Right kidney (tissue), 9 donors: ENCODE measurements around the gene HSDL1.

Experiments
- DNase-seq: peaks from one replicate; pipeline ENCODE4 v3.0.0-alpha.2; 2016
- long read RNA-seq, 8 donors: transcript quantifications; one replicate each; lab custom pipeline, GENCODE V29; 2026

HSDL1 gene
- long read RNA-seq, donor 1, transcript HSDL1-208 (1 exons, 3,059 nt) = major isoform, 15 of 26 reads
- long read RNA-seq, donor 1, transcript HSDL1-201 (6 exons, 3,519 nt) = minor isoform, 7 of 26 reads
- long read RNA-seq, donor 1, partial matches to known transcripts = 0 of 26 reads
- long read RNA-seq, donor 1, other reads (novel, unspliced or antisense) = 0 of 26 reads
- long read RNA-seq, donor 2, transcript HSDL1-208 (1 exons, 3,059 nt) = major isoform, 8 of 13 reads
- long read RNA-seq, donor 2, transcript HSDL1-201 (6 exons, 3,519 nt) = minor isoform, 5 of 13 reads
- long read RNA-seq, donor 2, partial matches to known transcripts = 0 of 13 reads
- long read RNA-seq, donor 2, other reads (novel, unspliced or antisense) = 0 of 13 reads
- long read RNA-seq, donor 3, transcript HSDL1-208 (1 exons, 3,059 nt) = major isoform, 10 of 15 reads
- long read RNA-seq, donor 3, partial matches to known transcripts = 0 of 15 reads
- long read RNA-seq, donor 3, other reads (novel, unspliced or antisense) = 0 of 15 reads
- long read RNA-seq, donor 4, transcript HSDL1-201 (6 exons, 3,519 nt) = major isoform, 8 of 19 reads
- long read RNA-seq, donor 4, transcript HSDL1-208 (1 exons, 3,059 nt) = major isoform, 8 of 19 reads
- long read RNA-seq, donor 4, partial matches to known transcripts = 0 of 19 reads
- long read RNA-seq, donor 4, other reads (novel, unspliced or antisense) = 0 of 19 reads
- long read RNA-seq, donor 5, transcript HSDL1-201 (6 exons, 3,519 nt) = minor isoform, 6 of 25 reads
- long read RNA-seq, donor 5, transcript HSDL1-208 (1 exons, 3,059 nt) = major isoform, 19 of 25 reads
- long read RNA-seq, donor 5, partial matches to known transcripts = 0 of 25 reads
- long read RNA-seq, donor 5, other reads (novel, unspliced or antisense) = 0 of 25 reads
- long read RNA-seq, donor 6, transcript HSDL1-201 (6 exons, 3,519 nt) = minor isoform, 12 of 32 reads
- long read RNA-seq, donor 6, transcript HSDL1-208 (1 exons, 3,059 nt) = major isoform, 18 of 32 reads
- long read RNA-seq, donor 6, partial matches to known transcripts = 0 of 32 reads
- long read RNA-seq, donor 6, other reads (novel, unspliced or antisense) = 0 of 32 reads
- long read RNA-seq, donor 7 = 0 reads
- long read RNA-seq, donor 8, transcript HSDL1-208 (1 exons, 3,059 nt) = major isoform, 7 of 11 reads
- long read RNA-seq, donor 8, partial matches to known transcripts = 0 of 11 reads
- long read RNA-seq, donor 8, other reads (novel, unspliced or antisense) = 0 of 11 reads

DNA sequence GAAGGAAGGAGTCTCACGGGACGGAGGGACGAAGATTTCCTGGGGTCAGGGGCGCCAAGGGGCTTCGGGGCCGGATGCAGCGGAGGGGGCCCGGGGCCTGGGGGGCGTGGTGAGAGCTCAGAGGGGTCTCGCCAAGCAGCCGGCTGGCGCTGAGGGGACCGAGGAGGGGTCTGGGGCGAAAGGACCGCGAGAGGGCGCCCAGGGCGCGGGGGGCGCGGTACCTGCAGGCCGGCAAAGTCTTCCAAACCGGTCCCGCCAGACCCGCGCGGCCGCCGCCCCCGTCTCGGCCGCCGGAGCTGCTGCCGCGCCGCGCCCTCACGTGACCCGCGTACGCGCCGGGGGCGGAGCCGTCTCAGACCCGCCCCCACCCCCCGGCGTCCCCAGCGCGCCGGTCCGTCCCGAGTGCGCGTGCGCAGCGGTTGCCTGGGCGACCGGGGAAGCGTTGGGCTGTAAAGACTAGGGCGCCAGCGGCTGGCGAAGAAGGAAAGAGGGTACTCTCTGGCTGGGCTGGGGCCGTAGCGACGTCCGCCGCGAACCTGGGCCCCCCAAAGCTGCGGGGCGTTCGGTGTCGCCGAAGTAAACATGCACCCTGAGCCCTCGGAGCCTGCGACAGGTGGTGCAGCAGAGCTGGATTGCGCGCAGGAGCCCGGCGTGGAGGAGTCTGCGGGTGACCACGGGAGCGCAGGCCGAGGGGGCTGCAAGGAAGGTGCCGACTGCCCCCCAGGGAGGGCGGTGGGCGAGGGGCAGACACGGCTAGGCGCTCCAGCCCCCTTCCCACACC lies at the start of gene HSDL1, which contains the start of gene DNAAF1:
HSDL1 (minus strand) TSS at position 319 of the 781 bp plus-strand sequence. CDS start 13,856 bp downstream, outside the sequence.
DNAAF1 (plus strand) TSS at position 450 of the 781 bp plus-strand sequence; CDS start at position 583, 133 bp downstream.
- peak; percentile 92 for DNase-seq

DNA sequence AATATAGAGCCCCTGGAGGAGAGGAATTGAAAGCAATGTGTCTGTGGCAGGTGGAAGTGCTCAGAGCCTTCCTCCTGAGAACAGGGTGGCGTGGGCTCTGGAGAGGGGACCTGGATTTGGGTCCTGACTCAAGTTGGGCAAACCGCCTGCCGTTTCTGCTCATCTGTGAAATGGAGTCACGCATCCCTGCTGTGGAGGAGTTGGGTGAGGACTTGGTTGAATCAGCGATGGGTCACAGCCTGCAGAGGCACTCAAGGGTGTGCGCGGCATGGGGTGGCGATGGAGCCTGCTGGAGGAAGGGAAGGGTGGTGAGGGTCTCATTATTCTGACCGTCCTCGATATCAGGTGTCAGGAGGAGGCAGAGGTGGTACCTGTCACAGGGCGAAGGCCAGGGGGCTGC lies 49.0 kb upstream of the HSDL1 start:
- DNase-seq = no peak

DNA sequence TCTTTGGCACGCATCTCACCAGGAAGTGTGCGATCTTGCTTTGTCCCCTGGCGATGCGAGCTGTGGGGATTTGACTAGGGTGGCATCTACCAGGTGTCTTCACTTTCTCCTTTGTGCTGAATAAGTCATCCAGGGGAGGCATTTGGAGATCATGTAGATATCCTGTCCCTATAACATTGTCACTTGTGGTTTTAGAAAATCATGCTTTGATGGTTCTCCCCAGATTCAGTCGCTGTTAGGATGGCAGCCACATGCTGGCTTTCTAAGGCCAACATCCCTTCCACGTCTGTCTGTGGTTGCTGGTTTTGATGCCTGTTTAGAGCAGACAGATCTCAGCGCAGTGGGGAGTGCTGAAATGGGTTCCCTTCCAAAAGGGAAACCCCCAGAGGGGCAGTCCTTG lies 48.5 kb upstream of the HSDL1 start:
- no peak for DNase-seq

DNA sequence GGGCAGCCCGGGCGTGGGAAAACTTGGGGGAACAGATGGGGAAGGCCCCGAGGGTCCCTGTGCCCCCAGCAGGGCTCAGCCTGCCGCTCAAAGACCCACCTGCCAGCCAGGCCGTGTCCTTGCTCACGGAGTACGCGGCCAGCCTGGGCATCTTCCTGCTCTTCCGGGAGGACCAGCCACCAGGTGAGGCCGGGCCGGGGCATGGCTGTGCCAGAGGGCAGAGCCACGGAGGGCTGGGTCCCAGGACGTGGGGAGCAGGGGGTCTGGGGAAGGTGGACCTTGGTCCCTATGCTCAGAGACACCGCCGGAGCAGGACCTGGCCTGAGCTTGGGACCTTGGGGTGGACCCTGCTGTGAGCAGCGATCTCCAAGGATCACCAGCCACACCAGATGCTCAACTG lies 46.5 kb upstream of the HSDL1 start:
- no peak for DNase-seq

DNA sequence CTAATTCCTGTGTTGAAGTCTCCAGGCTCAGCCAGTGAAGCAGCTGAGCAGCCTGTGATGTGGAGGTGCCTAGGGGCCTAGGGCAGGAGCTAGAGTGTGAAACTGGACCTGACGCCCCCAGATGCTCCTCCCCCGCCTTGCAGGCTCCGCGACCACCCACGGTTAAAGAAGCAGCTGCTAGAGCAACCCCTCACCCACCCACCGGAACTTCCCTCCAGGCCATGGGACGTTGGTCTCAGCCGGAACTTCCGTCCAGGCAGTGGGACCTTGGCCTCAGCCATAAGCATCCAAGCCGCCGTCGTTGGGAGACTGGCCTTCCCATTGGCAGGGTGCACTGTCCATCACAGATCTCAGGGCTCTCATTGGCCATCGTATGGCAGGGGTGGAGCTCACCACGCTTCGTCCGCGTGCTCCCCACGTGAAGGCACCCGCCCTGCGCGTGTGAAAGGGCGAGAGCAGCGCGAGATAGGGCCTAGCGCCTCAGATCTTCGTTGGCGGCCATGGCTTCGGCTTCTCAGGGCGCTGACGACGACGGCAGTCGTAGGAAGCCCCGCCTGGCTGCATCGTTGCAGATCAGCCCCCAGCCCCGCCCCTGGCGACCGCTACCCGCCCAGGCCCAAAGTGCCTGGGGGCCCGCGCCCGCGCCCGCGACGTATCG lies 45.9 kb upstream of the HSDL1 start, which contains the start of gene ADAD2:
ADAD2 (plus strand) TSS at position 427 of the 658 bp plus-strand sequence; CDS start at position 501, 74 bp downstream.
- DNase-seq = no peak

DNA sequence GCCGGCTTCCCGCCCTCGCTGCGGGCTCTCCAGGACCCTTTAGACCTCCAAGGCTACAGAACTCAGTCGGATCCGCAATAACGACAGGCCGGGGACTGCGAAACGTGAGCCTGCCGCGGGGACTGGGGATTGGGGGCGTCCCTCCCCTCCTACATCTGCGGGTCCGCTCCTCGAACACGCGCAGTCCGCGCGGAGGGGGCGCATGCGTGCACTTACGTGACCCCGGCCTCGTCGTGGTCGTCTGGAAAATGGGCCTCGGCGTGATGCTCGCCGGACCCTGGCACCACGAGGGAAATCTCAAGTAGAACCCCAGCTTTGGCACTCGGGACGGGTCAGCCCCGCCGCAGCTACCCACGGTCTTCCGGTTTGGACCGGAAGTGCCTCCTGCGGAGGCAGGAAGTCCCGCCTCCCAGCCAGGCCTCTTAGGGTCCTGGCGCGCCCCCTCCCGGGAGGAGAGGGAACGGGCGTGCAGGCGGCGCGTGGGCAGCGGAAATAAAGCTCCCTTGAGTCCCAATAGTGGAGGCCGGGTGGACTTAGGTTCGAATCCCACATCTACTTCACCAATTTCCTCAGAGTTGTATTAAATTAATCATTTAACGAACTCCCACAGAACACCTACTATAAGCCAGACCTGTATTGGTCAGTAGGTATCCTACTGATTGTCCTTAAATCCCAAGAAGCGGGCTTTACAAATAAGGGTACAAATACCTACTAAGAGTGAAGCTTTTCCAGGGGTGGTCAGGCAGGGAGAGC lies 41.9 kb upstream of the HSDL1 start, which contains the start of gene TAF1C:
TAF1C (minus strand) TSS at position 373 of the 753 bp plus-strand sequence. CDS start 2,069 bp downstream, outside the sequence.
- DNase-seq = peak; percentile 89

DNA sequence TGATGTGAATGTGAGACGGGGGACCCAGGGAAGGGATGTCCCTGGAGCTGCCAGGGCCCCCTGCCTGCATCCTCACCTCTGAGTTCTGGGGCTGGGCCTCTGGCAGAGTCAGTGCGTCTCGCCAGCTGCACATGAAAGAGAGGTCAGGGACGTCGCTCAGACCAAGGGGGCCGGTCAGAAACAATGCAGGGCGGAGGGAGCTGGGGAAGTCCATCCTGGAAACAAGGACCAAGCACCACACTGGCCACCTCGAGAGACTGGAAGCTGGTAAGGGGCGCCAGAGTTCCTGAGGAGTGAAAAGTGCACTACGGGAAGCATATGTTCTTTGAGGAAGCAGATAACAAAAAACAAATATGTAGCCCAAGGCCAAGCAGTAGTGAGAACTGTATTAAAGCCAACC lies 39.8 kb upstream of the HSDL1 start:
- DNase-seq = no peak

DNA sequence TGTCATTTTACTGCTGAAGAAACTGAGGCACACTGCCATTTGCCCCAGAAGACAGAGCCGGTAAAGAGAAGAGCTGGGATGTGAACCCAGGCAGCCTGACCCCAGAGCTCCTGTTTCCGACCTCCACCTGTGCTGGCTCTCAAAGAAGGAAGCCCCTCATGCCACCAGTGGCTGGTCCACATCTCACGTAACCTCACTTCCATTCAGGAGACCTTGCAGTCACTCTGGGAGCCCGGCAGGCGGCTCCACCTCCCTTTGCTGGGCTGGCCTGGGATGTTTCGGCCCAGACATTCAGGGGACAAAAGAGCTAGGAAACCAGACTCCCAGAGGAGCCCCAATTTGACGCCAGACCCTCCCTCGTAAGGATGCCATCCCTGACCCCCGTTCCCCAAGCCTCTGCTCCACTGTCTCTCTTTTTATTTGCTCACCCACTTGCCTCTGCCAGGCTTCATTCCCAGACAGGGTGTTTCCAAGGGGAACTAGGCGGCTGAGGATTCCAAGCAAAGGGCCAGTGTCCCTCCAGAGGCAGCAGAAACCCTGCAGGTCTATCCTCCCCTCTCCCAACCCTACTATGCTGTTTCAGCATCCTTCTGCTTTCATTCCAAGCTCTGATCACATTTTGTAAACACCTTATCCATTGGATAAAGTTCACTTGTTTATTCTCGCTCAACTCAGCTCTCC lies 39.1 kb upstream of the HSDL1 start:
- no peak for DNase-seq

DNA sequence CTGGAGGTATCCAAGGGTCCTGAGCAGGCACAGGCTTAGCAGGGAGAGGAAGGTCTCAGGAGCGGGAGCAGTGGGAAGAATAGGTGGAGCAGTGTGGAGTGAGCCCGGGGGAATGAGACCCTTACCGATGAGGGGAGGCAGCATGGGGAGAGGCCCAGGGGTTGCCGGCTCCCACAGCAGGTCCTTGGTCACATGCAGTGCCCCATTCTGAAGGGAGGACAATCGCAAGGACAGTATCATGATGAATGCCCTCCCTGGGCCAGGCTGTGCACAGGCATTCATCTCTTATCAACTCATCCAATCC lies 38.5 kb upstream of the HSDL1 start:
- no peak for DNase-seq

DNA sequence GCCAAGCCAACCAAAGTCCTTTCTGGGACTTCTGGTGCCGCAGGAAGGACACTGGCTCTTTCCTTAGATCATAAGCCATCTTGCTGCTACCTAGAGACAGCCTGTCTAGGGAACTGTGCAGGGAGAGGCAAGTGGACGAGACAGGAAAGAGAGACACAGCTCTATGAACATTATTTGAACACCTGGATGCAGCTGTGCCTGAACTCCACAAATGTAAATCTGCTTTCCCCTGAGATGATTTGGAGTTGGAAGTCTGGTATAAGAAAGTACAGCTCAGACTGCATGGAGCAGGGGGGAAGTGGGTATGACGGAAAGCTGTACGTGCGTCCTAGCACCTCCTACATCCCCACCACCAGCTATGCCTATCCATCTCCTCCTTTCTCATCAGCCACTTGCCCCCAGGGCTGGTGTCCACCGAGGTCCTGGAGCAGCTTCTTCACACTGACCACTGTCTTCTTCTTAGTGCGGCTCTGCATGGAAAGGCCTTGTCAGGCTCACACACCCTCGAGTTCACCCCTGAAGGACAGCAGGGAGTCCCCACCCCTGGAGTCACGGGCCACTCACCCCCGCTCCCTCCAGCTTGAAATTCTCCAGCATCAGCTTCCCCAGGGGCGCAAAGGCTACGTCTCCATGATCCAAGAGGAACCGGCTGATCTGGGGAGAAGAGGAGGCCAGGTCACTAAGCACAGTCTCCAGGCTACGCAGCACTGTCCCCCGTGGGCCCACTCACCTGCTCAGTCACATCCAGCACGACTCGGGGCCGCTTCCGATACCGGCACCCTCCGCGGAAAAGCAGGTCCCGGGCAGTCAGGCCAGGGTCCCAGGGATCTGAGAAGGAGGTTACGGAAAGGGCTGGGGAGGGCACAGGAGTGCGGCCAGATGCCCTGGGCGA lies 37.9 kb upstream of the HSDL1 start:
- no peak for DNase-seq

DNA sequence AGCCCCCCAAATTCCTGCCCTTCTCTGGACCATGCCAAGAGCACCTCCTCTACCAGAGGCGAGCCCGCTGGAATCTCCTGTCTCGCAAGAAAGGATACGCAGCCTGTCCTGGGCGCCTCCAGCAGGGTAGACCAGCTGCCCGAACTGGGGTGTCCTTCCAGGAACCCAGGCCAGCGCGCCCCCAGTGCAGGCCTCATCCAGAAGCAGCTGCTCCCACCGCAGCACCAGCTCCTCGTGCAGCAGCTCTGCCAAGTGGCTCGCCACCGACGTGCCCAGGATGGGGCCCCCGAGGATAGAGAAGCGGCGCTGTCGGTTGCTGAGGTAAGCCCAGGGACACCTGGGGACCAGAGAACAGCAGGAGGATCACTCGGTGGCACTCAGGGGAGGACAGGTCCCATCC lies 37.1 kb upstream of the HSDL1 start:
- no peak for DNase-seq

DNA sequence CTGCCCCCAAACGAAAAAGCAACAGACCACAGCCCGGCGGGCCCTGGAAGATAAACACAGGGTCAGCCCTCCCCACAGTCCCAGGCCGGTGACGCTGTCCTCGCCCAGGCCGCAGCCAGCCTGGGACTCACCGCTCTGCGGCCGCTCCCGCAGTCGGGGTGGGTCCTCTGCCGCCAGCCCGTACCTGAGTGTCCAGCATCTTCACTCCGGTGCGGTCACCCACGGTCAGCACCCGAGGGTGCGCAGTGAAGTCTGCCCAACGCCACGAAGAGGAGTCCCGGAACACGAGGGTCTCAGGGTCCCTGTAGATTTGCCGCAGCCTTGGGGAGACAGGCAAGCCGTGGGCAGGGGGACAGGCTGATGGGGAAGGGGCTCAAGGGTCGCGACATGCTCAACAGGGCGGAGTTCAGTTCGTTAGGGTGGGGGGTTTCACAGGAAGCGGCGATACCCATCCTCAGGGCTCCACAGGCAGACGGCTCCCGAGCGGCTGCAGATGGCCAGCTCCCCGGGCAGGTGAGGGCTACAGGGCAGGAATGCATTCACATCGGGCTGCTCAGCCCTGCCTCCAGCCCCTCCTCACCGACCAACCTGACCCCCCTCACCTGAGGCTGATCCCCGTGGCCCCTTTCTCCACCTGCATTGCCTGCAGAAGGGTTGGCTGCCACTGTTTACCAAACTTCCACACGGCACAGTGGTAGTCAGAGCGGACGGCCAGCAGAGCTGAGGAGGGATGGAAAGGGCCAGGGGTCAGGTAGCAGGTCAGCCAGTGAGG lies 36.4 kb upstream of the HSDL1 start:
- no peak for DNase-seq

DNA sequence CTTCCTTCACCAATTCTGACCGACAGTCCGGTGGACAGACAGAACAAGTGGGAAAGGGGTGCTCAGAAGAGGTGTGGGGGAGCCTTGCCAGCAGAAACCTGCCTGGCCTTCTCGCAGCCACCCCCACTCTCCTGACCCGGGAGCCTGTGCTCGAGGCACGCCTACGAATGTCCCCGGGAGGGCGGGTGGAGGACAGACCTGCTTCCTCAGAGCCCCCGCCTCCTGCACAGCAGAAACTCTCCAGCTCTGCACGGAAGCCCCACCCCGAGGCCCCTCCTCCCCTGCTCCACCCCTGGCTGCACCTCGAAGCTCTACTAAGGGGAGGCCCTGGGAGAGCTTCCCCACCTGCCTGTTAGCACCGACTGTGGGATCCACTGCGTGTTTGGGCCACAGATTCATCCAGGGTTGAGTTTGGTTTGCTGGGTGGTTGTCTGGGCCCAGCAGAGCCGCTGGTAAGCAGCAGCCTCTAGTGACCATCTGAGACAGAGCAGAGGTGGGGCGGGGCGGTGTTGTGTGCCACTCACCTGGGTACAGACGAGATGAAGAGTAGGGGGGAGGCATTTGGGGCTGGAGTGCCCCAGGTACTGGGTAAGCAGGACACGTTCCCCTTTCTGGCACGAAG lies 35.7 kb upstream of the HSDL1 start:
- no peak for DNase-seq

DNA sequence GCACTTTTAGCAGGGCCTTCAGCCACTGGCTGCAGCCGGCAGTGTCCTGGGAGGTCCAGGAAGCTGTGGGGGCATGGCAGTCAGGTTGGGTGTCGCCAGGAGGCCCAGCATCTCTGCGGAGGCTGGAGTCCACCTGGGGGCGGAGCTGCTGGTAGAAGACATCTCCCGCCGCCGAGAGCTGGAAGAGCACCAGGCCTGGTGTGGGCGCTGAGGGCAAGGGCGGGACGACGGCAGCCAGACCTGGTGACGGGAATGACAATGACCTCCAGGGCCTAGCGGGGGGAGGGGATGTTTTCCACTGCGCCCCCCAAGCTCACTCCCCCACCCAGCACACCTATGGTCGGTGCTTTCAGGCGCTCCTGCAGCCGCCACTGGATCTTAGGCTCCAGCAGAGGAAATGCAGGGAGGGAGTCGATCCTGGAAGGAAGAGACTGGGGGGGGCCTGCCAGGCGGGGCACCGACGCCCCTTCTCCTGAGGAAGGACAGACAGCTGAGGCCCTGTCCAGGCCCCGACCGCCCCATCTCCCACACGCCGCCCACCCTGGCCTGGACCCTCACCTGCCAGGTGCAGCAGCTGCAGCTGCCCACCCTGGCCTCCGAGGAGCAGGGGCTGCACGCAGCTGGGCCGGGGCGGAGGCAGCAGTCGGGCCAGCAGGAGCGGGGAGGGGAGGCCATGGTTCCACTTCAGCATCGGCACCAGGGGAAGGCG lies 34.8 kb upstream of the HSDL1 start:
- no peak for DNase-seq

DNA sequence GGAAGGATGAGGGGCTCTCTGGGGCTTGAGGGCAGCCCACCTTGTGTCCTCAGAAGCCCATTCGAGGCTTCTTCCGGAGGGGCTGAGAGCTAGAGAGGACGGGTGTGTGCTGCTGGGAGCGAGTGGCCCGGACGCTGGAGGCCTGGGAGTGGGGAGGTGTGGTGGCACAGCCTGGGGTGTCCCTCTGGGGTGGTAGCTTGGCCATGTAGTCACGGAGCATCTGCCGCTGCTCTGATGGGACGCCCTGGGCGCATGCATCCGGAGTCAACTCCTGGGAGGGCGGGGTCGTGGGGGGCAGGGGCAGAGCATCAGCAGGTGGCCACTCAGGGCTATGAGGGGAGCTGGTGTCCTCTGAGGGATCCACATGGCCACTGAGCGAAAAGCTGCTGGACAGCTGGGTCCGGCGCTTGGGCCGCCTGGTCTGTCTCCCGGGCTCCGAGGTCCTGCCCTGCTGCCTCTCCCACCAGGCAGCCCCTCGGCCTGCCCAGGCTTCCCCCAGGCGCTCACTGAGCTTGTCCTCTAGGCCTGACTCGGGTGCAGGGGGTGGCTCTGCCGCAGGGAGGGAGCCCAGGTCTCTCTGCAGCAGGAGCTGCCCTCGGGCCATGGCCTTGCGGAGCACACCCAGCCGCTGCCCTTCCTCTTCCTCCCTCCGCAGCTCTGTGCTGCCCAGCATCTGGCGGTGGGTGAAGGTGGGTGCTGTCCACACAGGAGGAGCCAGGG lies 34.1 kb upstream of the HSDL1 start:
- DNase-seq = no peak
